CD4-positive, alpha-beta T cell (primary cell): ENCODE results near the gene THOC5. TPM values are rescaled to one million over a fixed set of nuclear protein-coding genes. Genes with fewer than 3 reads are reported as not detected.
"Not testable (repeated sequence)": the region's sequence is repeated elsewhere in the genome, so short reads cannot be mapped to it uniquely, and the experiment has no call there.

ENCODE experiments used
- ATAC-seq: fragments of 200-7000 bp; cut with Tn5 transposase; one replicate; pipeline ENCODE4 v1.10.0; 2022; ENCODE audit warnings: mild to moderate bottlenecking; ENCODE audit not compliant: poor library complexity
- CTCF ChIA-PET: fragments of 350-600 bp; sonication (Branson Sonifier 250); formaldehyde crosslinking; loops from one replicate; lab custom pipeline; 2021; ENCODE audit warnings: antibody characterized with exemption, inconsistent platforms; lab: Charles Lee
- POLR2A ChIA-PET: fragments of 350-600 bp; sonication (Branson Sonifier 250); formaldehyde crosslinking; loops from one replicate; lab custom pipeline; 2021; ENCODE audit warnings: antibody characterized with exemption, inconsistent platforms; lab: Charles Lee
- DNase-seq, 14 experiments: peaks; one replicate each; pipeline ENCODE4 v3.0.0-alpha.2; 2013 to 2020; ENCODE audit warnings: mixed read lengths in 2 of 14
- H3K27ac ChIP-seq, 2 donors: one replicate each; pipeline versions ENCODE4 v1.5.1 to v1.7.0; 2013; ENCODE audit warnings: low read length in 2 of 2, low read depth in 1 of 2, mild to moderate bottlenecking in 1 of 2
- H3K27me3 ChIP-seq, 2 experiments: 1 replicate in 1 of 2; 2 replicates in 1 of 2; pipeline versions ENCODE4 v1.6.1 to v1.7.0; 2013; ENCODE audit warnings: low read length in 2 of 2, control low read depth in 1 of 2, mild to moderate bottlenecking in 1 of 2, moderate library complexity in 1 of 2; ENCODE audit not compliant: insufficient read depth in 2 of 2, control insufficient read depth in 1 of 2
- H3K36me3 ChIP-seq: one replicate; pipeline ENCODE4 v1.6.1; 2013; ENCODE audit warnings: low read length, control low read depth; ENCODE audit not compliant: insufficient read depth
- H3K4me1 ChIP-seq: one replicate; pipeline ENCODE4 v1.6.1; 2013; ENCODE audit warnings: low read length, control low read depth; ENCODE audit not compliant: insufficient read depth
- H3K4me3 ChIP-seq: one replicate; pipeline ENCODE4 v1.5.1; 2013; ENCODE audit warnings: mild to moderate bottlenecking, low read length, moderate library complexity
- H3K9me3 ChIP-seq, 2 experiments: 1 replicate in 1 of 2; 2 replicates in 1 of 2; pipeline versions ENCODE4 v1.6.1 to v1.7.0; 2013; ENCODE audit warnings: low read length in 2 of 2, mild to moderate bottlenecking in 2 of 2, control low read depth in 1 of 2, moderate library complexity in 1 of 2; ENCODE audit not compliant: control insufficient read depth in 1 of 2, insufficient read depth in 1 of 2
- H3K27ac Mint-ChIP-seq: one replicate; pipeline ENCODE4 v1.8.0; 2020; ENCODE audit warnings: mixed read lengths
- H3K27me3 Mint-ChIP-seq: one replicate; pipeline ENCODE4 v1.8.0; 2021; ENCODE audit warnings: mixed read lengths
- H3K36me3 Mint-ChIP-seq: one replicate; pipeline ENCODE4 v1.8.0; 2021; ENCODE audit warnings: low read depth, mixed read lengths
- H3K4me1 Mint-ChIP-seq: one replicate; pipeline ENCODE4 v1.8.0; 2021; ENCODE audit warnings: low read depth, mixed read lengths
- H3K4me3 Mint-ChIP-seq: one replicate; pipeline ENCODE4 v1.8.0; 2020; ENCODE audit warnings: mild to moderate bottlenecking, mixed read lengths
- H3K9me3 Mint-ChIP-seq: one replicate; pipeline ENCODE4 v1.8.0; 2020; ENCODE audit warnings: mixed read lengths
- CTCF ChIP-seq: fragments of 200-600 bp; IDR thresholded peaks from one replicate; pipeline ENCODE4 v1.8.0; 2022; ENCODE audit warnings: antibody characterized with exemption, mild to moderate bottlenecking
- intact Hi-C, 2 experiments: fragments of 100-400 bp; cut with DNase I in 1 of 2; cut with micrococcal nuclease in 1 of 2; formaldehyde crosslinking; loops; one replicate each; pipeline versions ENCODE4 v1.15.1 to v1.9.0; 2023 to 2025; cut with DNase I, micrococcal nuclease
- total RNA-seq, 174 experiments: library from RNA in 2 of 174; stranded (reverse) in 2 of 174; gene quantifications; one replicate each; pipeline ENCODE4 v1.2.3 and lab custom pipeline; 2021 to 2026

THOC5 gene
- total RNA-seq, 2 experiments from 2014 or later, result 27.1 to 32.9 TPM

- Histone ChIP-seq H3K36me3 (peaks cover 30% of the 10 kb centered on the region), H3K4me3 (no peak overlapping the region), H3K4me1 (no peaks in the 10 kb centered on the region), H3K27ac (no peak overlapping the region), H3K9me3 (no peaks in the 10 kb centered on the region), H3K27me3 (no peaks in the 10 kb centered on the region)
- Mint-ChIP-seq H3K9me3 (no peaks in the 10 kb centered on the region), H3K27ac (no peak overlapping the region), H3K36me3 (peaks cover 33% of the 10 kb centered on the region), H3K27me3 (no peaks in the 10 kb centered on the region), H3K4me3 (no peak overlapping the region), H3K4me1 (no peaks in the 10 kb centered on the region)
- no peak for TF ChIP-seq CTCF
- ATAC-seq (no peak), DNase-seq (no peak)
- POLR2A ChIA-PET, result no interaction called here
- CTCF ChIA-PET, result no interaction called here
- intact Hi-C loops, result no loop called here
Measured at GRCh38 chr22:29569011-29569678, 15.6 kb upstream of the THOC5 start.

GRCh38 chr22:29567338-29567737 is 13.8 kb upstream of the THOC5 start:
- ChIA-PET CTCF (interaction anchor here (1.0 kb wide), 1 partner anchor 14 kb away, joined by 3 read pairs; the partner anchor contains the start of gene THOC5), POLR2A (interaction anchor here (1.6 kb wide), 1 partner anchor 14 kb away, joined by 5 read pairs; the partner anchor contains the start of gene THOC5)
- no peak for TF ChIP-seq CTCF
- no peaks in the 10 kb centered on the region for H3K9me3 ChIP-seq
- DNase-seq (no peak), ATAC-seq (no peak)
- H3K27ac ChIP-seq, result no peak overlapping the region
- H3K27me3 Mint-ChIP-seq, result no peaks in the 10 kb centered on the region
- no peak overlapping the region for H3K4me3 Mint-ChIP-seq
- H3K9me3 Mint-ChIP-seq, result no peaks in the 10 kb centered on the region
- no peak overlapping the region for H3K4me3 ChIP-seq
- H3K36me3 Mint-ChIP-seq, result peaks cover 41% of the 10 kb centered on the region
- no peaks in the 10 kb centered on the region for H3K4me1 Mint-ChIP-seq
- H3K27ac Mint-ChIP-seq, result no peak overlapping the region
- H3K27me3 ChIP-seq, result no peaks in the 10 kb centered on the region
- H3K36me3 ChIP-seq, result peaks cover 37% of the 10 kb centered on the region
- no peaks in the 10 kb centered on the region for H3K4me1 ChIP-seq
- intact Hi-C loops, result no loop called here

GRCh38 chr22:29566513-29566912 is 13.0 kb upstream of the THOC5 start:
- ATAC-seq, POLR2A ChIA-PET, H3K9me3 ChIP-seq, DNase-seq, H3K9me3 Mint-ChIP-seq, H3K27me3 Mint-ChIP-seq, H3K4me3 Mint-ChIP-seq, H3K4me1 Mint-ChIP-seq, H3K27ac Mint-ChIP-seq, intact Hi-C loops, H3K4me3 ChIP-seq, H3K27ac ChIP-seq, H3K27me3 ChIP-seq, H3K4me1 ChIP-seq: not testable (repeated sequence)
- peaks cover 45% of the 10 kb centered on the region for H3K36me3 ChIP-seq
- CTCF ChIA-PET, result interaction anchor here (1.0 kb wide), 1 partner anchor 13 kb away, joined by 3 read pairs; the partner anchor contains the start of gene THOC5
- H3K36me3 Mint-ChIP-seq, result peaks cover 48% of the 10 kb centered on the region
